ENCODE measurements around the gene ZFP14.

GRCh38 chr19:36404498-36404897 lies 25.5 kb upstream of the ZFP14 start:
- TF ChIP-seq CTCF (IDR thresholded peaks at IDR 0.05), result no peak
- no peak for TF ChIP-seq POLR2A (IDR thresholded peaks at IDR 0.05)
- no peak for TF ChIP-seq EP300 (IDR thresholded peaks at IDR 0.05)
